Vagina (tissue), 2 donors: ENCODE data around the gene NGFR.

Experiments
- POLR2A ChIP-seq, 2 donors: fragments of 450-650 bp; IDR thresholded peaks; one replicate each; pipeline ENCODE4 v1.6.1; 2017; ENCODE audit warnings: antibody characterized with exemption in 2 of 2, mild to moderate bottlenecking in 2 of 2, moderate library complexity in 2 of 2
- POLR2AphosphoS5 ChIP-seq, 2 donors: sonication (generic); formaldehyde crosslinking; IDR thresholded peaks; one replicate each; pipeline ENCODE4 v1.9.0; 2017; ENCODE audit warnings: antibody characterized with exemption in 2 of 2, mild to moderate bottlenecking in 2 of 2, low read depth in 1 of 2; ENCODE audit not compliant: insufficient read depth in 1 of 2
- TF ChIP-seq, protein P1 (sequence below), 3 experiments: fragments of 450-650 bp in 2 of 3; fragments of 200-600 bp in 1 of 3; sonication (generic) in 1 of 3; IDR thresholded peaks; one replicate each; pipeline ENCODE4 v1.5.1; 2017 to 2019; ENCODE audit warnings: antibody characterized with exemption in 3 of 3, mild to moderate bottlenecking in 2 of 3, moderate library complexity in 2 of 3

DNA sequence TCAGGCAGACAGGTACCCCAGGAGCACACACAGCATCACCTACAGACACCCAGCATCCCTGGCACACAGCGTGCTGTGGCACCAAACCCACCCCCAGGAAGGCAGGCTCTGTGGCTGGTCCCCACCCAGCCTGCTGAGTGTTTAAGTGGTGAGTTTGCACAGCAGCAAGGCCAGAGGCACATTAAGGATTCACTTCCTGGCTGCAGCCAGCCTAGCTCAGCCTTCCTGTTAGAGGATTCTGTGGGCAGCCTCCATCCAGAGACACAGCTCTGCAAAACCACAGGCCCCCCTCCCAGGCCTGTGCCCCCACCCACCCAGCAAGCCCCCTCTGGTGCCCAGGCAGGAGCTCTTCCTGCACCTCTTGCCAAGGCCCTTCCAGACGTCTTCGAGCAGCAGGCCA is 44.4 kb upstream of the NGFR start:
- TF ChIP-seq, protein P1, sequence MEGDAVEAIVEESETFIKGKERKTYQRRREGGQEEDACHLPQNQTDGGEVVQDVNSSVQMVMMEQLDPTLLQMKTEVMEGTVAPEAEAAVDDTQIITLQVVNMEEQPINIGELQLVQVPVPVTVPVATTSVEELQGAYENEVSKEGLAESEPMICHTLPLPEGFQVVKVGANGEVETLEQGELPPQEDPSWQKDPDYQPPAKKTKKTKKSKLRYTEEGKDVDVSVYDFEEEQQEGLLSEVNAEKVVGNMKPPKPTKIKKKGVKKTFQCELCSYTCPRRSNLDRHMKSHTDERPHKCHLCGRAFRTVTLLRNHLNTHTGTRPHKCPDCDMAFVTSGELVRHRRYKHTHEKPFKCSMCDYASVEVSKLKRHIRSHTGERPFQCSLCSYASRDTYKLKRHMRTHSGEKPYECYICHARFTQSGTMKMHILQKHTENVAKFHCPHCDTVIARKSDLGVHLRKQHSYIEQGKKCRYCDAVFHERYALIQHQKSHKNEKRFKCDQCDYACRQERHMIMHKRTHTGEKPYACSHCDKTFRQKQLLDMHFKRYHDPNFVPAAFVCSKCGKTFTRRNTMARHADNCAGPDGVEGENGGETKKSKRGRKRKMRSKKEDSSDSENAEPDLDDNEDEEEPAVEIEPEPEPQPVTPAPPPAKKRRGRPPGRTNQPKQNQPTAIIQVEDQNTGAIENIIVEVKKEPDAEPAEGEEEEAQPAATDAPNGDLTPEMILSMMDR (IDR thresholded peaks at IDR 0.05) = no peak
- TF ChIP-seq POLR2A (IDR thresholded peaks at IDR 0.05) = no peak
- TF ChIP-seq POLR2AphosphoS5 (IDR thresholded peaks at IDR 0.05; ENCODE audit: insufficient read depth in 1 of 2, low read depth in 1 of 2) = no peak
